Stomach (tissue), 4 donors: ENCODE data around the gene B3GAT2.

Source experiments
- EP300 ChIP-seq: sonication (generic); formaldehyde crosslinking; IDR thresholded peaks from one replicate; pipeline ENCODE4 v1.6.1; 2017; ENCODE audit warnings: antibody characterized with exemption
- POLR2A ChIP-seq, 4 donors: fragments of 450-650 bp; IDR thresholded peaks; one replicate each; pipeline ENCODE4 v1.6.1; 2016; ENCODE audit warnings: antibody characterized with exemption in 4 of 4, control low read depth in 2 of 4, mild to moderate bottlenecking in 1 of 4, moderate library complexity in 1 of 4
- POLR2AphosphoS5 ChIP-seq, 3 donors: sonication (generic); formaldehyde crosslinking; IDR thresholded peaks; one replicate each; pipeline ENCODE4 v1.6.1; 2016; ENCODE audit warnings: antibody characterized with exemption in 3 of 3
- TF ChIP-seq, protein P1 (sequence below), 7 experiments: fragments of 450-650 bp in 4 of 7; fragments of 200-600 bp in 3 of 7; sonication (generic) in 3 of 7; IDR thresholded peaks; one replicate each; pipeline ENCODE4 v1.5.1; 2016 to 2019; ENCODE audit warnings: antibody characterized with exemption in 7 of 7, control low read depth in 2 of 7, mild to moderate bottlenecking in 1 of 7

DNA sequence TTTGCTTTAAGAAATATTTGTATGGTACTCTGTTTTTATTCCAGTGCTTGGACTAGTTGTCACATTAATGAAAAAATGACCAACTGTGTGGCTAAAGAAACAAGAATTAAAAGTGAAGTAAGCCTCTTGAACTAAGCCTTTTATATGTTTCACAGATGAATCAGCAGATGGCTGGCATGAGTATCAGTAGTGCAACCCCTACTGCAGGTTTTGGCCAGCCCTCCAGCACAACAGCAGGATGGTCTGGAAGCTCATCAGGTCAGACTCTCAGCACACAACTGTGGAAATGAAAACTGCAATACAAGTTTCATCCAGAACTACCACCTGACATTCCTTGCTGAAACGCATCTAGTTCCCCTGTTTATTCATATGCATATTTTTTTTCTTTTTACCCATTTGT lies 96.8 kb downstream of the B3GAT2 start:
- TF ChIP-seq, protein P1, sequence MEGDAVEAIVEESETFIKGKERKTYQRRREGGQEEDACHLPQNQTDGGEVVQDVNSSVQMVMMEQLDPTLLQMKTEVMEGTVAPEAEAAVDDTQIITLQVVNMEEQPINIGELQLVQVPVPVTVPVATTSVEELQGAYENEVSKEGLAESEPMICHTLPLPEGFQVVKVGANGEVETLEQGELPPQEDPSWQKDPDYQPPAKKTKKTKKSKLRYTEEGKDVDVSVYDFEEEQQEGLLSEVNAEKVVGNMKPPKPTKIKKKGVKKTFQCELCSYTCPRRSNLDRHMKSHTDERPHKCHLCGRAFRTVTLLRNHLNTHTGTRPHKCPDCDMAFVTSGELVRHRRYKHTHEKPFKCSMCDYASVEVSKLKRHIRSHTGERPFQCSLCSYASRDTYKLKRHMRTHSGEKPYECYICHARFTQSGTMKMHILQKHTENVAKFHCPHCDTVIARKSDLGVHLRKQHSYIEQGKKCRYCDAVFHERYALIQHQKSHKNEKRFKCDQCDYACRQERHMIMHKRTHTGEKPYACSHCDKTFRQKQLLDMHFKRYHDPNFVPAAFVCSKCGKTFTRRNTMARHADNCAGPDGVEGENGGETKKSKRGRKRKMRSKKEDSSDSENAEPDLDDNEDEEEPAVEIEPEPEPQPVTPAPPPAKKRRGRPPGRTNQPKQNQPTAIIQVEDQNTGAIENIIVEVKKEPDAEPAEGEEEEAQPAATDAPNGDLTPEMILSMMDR (IDR thresholded peaks at IDR 0.05) = no peak
- TF ChIP-seq EP300 (no peak), POLR2A (IDR thresholded peaks at IDR 0.05) (no peak), POLR2AphosphoS5 (IDR thresholded peaks at IDR 0.05) (no peak)
